Transverse colon (tissue), 4 donors: ENCODE data around the gene EMP2. TPM values are rescaled to one million over a fixed set of nuclear protein-coding genes. Genes with fewer than 3 reads are reported as not detected.
A peak's percentile ranks its signal among the peaks of the same experiment; 100 is the strongest.

ENCODE experiments used
- DNase-seq: peaks from one replicate; pipeline ENCODE4 v3.0.0-alpha.2; 2019
- H3K27ac ChIP-seq, 4 donors: fragments of 200-600 bp; sonication (generic); 2 replicates each; pipeline ENCODE4 v1.5.1; 2016 to 2018; ENCODE audit warnings: inconsistent platforms in 4 of 4
- H3K27me3 ChIP-seq: fragments of 200-600 bp; sonication (generic); 2 replicates; pipeline ENCODE4 v1.5.1; 2017; ENCODE audit warnings: inconsistent platforms
- H3K36me3 ChIP-seq, 4 donors: fragments of 200-600 bp; sonication (generic); 2 replicates each; pipeline ENCODE4 v1.5.1; 2017 to 2019; ENCODE audit warnings: inconsistent platforms in 4 of 4
- H3K4me1 ChIP-seq, 4 donors: fragments of 200-600 bp; sonication (generic); 2 replicates each; pipeline ENCODE4 v1.5.1; 2017 to 2020; ENCODE audit warnings: inconsistent platforms in 4 of 4
- H3K4me3 ChIP-seq, 4 donors: fragments of 200-600 bp; sonication (generic); 1 replicate in 1 of 4; 2 replicates in 3 of 4; pipeline versions ENCODE4 v1.5.1 to v1.6.1; 2017 to 2019; ENCODE audit warnings: inconsistent platforms in 4 of 4
- H3K9me3 ChIP-seq, 2 donors: fragments of 200-600 bp; sonication (generic); 2 replicates each; pipeline ENCODE4 v1.5.1; 2017 to 2019; ENCODE audit warnings: inconsistent platforms in 2 of 2
- EP300 ChIP-seq: sonication (generic); formaldehyde crosslinking; IDR thresholded peaks from one replicate; pipeline ENCODE4 v1.6.1; 2017; ENCODE audit warnings: antibody characterized with exemption, low read depth
- POLR2A ChIP-seq: fragments of 450-650 bp; IDR thresholded peaks from one replicate; pipeline ENCODE4 v1.6.1; 2016; ENCODE audit warnings: antibody characterized with exemption, mild to moderate bottlenecking, moderate library complexity
- POLR2AphosphoS5 ChIP-seq, 3 donors: sonication (generic); formaldehyde crosslinking; IDR thresholded peaks; one replicate each; pipeline ENCODE4 v1.6.1; 2016; ENCODE audit warnings: antibody characterized with exemption in 3 of 3
- WGBS, 2 donors: methylation state at CpG; one replicate each; pipeline ENCODE4 v1.1.5; 2018; ENCODE audit warnings: low coverage in 1 of 2; 5-methylcytosine and 5-hydroxymethylcytosine counted together
- in situ Hi-C, 4 donors: fragments of 200-750 bp; cut with MboI; loops; one replicate each; pipeline versions ENCODE4 v1.15.0 to v1.15.1; 2017; ENCODE audit warnings: low sequenced_read_pairs in 3 of 4, low pct_ligation_motif_present in 1 of 4, low pct_unique_long_range_greater_than_20kb in 1 of 4
- intact Hi-C: fragments of 100-400 bp; cut with DNase I; formaldehyde crosslinking; loops from one replicate; pipeline ENCODE4 v1.15.1; 2023; ENCODE audit warnings: low total_unique reads
- total RNA-seq, 4 donors: library from RNA; depleted of rRNA; stranded (reverse); fragments of >200 nt; gene quantifications; one replicate each; pipeline ENCODE4 v1.1.0, GENCODE V29; 2016
- TF ChIP-seq, protein P1 (sequence below), 5 experiments: fragments of 200-600 bp in 3 of 5; fragments of 450-650 bp in 2 of 5; sonication (generic) in 3 of 5; IDR thresholded peaks; 1 replicate in 2 of 5; 2 replicates in 3 of 5; pipeline ENCODE4 v1.5.1; 2016 to 2017; ENCODE audit warnings: antibody characterized with exemption in 5 of 5, inconsistent platforms in 3 of 5, mild to moderate bottlenecking in 2 of 5, moderate library complexity in 1 of 5

The EMP2 gene
- total RNA-seq, 4 donors from 2014 or later: 22.1 to 51.0 (median 40.2) TPM

DNA sequence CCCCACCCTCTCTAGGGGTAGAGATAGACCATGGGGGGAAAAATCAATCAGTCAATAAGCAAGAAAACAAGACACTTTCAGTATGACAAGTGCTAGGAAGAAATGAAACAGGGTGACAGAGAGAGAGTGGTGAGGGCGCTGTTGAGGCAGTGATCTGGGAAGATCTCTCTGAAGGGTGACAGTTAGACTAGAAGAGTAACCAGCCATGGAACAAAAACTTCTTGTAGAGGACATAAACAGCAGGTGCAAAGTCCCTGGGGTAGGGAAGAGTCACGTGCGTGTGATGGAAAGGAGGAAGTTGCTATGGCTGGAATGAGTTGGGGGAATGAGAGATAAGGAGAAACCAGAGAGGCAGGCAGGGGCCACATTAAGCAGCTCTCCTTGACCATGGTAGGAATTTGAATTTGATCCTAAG, 16.8 kb upstream of the EMP2 start:
- H3K27ac ChIP-seq: peak overlapping the region; percentile 72 to 82 (median 80)
- no peaks in the 10 kb centered on the region for H3K27me3 ChIP-seq
- H3K9me3 ChIP-seq: no peaks in the 10 kb centered on the region
- peaks cover 0 to 65% (median 36%) of the 10 kb centered on the region in 4 donors for H3K4me1 ChIP-seq
- no peak overlapping the region for H3K4me3 ChIP-seq
- TF ChIP-seq POLR2A: no peak
- TF ChIP-seq EP300: no peak
- TF ChIP-seq, protein P1, sequence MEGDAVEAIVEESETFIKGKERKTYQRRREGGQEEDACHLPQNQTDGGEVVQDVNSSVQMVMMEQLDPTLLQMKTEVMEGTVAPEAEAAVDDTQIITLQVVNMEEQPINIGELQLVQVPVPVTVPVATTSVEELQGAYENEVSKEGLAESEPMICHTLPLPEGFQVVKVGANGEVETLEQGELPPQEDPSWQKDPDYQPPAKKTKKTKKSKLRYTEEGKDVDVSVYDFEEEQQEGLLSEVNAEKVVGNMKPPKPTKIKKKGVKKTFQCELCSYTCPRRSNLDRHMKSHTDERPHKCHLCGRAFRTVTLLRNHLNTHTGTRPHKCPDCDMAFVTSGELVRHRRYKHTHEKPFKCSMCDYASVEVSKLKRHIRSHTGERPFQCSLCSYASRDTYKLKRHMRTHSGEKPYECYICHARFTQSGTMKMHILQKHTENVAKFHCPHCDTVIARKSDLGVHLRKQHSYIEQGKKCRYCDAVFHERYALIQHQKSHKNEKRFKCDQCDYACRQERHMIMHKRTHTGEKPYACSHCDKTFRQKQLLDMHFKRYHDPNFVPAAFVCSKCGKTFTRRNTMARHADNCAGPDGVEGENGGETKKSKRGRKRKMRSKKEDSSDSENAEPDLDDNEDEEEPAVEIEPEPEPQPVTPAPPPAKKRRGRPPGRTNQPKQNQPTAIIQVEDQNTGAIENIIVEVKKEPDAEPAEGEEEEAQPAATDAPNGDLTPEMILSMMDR (IDR thresholded peaks at IDR 0.05): no peak
- no peak for TF ChIP-seq POLR2AphosphoS5 (IDR thresholded peaks at IDR 0.05)
- in situ Hi-C loops (no loop called here), intact Hi-C loops (no loop called here)
- DNase-seq: no peak
- no peaks in the 10 kb centered on the region for H3K36me3 ChIP-seq
- 33 to 45% methylated on average over 3 of the region's 3 CpGs for WGBS, 2 donors

DNA sequence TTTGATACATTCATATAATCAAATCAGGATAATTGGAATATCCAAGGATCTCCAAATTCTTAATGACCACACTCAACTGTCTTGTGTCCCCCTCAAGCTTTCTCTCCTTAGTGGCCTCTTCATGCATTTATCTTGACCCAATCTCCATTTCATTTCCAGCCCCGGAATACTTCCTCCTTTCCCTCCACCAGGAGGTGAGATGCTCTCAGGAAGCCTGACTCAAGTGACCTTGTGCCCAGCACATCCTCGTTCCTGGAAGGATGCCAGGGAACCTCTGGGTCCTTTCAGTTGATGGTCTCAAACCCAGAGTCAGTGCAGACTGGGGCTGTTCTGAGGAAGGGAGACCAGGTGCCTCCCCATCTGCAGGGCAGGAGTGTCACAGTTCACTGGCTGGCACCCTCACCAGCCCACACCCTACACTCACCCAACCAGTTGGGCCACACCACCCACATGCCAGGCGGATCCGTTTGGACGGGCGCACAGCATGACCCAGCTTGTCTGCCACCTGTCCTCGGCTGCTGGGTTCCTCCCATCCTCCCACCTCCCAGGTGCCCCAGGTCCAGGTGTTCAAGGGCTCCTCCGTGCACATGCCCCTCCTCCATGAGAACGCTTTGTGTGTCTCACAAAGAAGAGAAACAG, 14.0 kb upstream of the EMP2 start:
- WGBS, 2 donors: 31 to 50% methylated on average over 1 to 9 of the region's 9 CpGs
- DNase-seq: peak; percentile 93
- Histone ChIP-seq H3K27me3 (no peaks in the 10 kb centered on the region), H3K4me3 (no peak overlapping the region), H3K4me1 (peaks cover 0 to 40% (median 16%) of the 10 kb centered on the region in 4 donors), H3K27ac (peak overlapping the region; percentile 74 to 80 (median 77)), H3K9me3 (no peaks in the 10 kb centered on the region), H3K36me3 (no peaks in the 10 kb centered on the region)
- TF ChIP-seq POLR2AphosphoS5 (IDR thresholded peaks at IDR 0.05) (peak; percentile 85 to 95 (median 94)), POLR2A (peak; percentile 32), EP300 (peak; percentile 83)
- TF ChIP-seq, protein P1 (IDR thresholded peaks at IDR 0.05): peak in 3 of 5 experiments; percentile 5 to 63 (median 53)
- intact Hi-C loops: no loop called here
- in situ Hi-C loops: no loop called here

DNA sequence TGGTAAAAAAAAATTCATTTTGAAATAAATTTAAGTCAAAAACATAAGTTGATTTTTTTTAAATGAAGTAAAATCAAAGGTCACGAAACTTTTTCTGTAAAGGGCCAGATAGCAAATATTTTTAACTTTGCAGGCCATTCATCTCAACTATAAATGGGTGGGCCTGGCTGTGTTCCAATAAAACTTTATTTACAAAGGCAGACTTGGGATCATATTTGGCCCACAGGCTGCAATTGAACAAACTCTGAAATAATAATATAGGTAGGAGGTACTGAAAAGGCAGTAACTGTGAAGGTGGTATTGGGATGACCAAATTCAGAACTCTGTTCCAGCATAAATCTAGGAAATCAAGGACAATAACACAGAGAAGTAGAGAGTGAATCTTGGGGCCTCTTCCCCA, 12.2 kb upstream of the EMP2 start:
- Histone ChIP-seq H3K9me3 (no peaks in the 10 kb centered on the region), H3K4me1 (peaks cover 0 to 22% (median 8%) of the 10 kb centered on the region in 4 donors), H3K4me3 (no peak overlapping the region), H3K27ac (peak overlapping the region in 1 of 4 donors; percentile 7), H3K27me3 (no peaks in the 10 kb centered on the region), H3K36me3 (no peaks in the 10 kb centered on the region)
- in situ Hi-C loops: no loop called here
- WGBS, 2 donors: 36 to 40% methylated on average over 1 of the region's 1 CpG
- intact Hi-C loops: no loop called here
- TF ChIP-seq POLR2A (no peak), EP300 (no peak), POLR2AphosphoS5 (IDR thresholded peaks at IDR 0.05) (no peak)
- TF ChIP-seq, protein P1 (IDR thresholded peaks at IDR 0.05): no peak
- no peak for DNase-seq

DNA sequence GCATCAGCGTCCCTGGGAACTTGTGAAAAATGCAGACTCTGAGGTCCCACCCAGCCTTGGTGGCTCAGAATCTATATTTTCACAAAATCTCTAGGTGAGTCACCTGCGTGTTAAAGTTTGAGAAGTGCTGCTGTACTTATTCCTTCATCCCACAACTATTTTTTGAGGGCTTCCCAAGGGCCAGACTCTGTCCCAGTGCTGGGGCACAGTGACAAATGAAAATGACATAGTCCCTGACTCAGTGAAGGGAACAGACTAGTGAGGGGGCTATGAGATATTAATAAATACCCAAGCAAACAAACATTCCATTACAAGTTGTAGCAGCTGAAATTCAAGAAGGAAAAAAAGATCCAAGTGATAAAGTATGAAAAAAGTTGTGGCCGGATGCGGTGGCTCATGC, 9.9 kb upstream of the EMP2 start:
- in situ Hi-C loops (no loop called here), intact Hi-C loops (no loop called here)
- H3K4me3 ChIP-seq: no peak overlapping the region
- no peaks in the 10 kb centered on the region for H3K9me3 ChIP-seq
- no peak for DNase-seq
- peaks cover 0 to 13% (median 6%) of the 10 kb centered on the region in 4 donors for H3K4me1 ChIP-seq
- H3K27me3 ChIP-seq: no peaks in the 10 kb centered on the region
- H3K36me3 ChIP-seq: no peaks in the 10 kb centered on the region
- H3K27ac ChIP-seq: no peak overlapping the region
- TF ChIP-seq EP300 (no peak), POLR2A (no peak), POLR2AphosphoS5 (IDR thresholded peaks at IDR 0.05) (no peak)
- TF ChIP-seq, protein P1 (IDR thresholded peaks at IDR 0.05): no peak
- WGBS, 2 donors: 82 to 100% methylated on average over 2 to 4 of the region's 4 CpGs
